GM12874 (cell line): Measurements from ENCODE around the gene PRKN.

Source experiments
- TF ChIP-seq, protein P1 (sequence below): IDR thresholded peaks from 2 replicates; pipeline ENCODE4 v1.5.1; 2011; ENCODE audit warnings: low read depth, mild to moderate bottlenecking, control low read depth, low read length, moderate library complexity; ENCODE audit not compliant: insufficient read depth

The PRKN gene

DNA sequence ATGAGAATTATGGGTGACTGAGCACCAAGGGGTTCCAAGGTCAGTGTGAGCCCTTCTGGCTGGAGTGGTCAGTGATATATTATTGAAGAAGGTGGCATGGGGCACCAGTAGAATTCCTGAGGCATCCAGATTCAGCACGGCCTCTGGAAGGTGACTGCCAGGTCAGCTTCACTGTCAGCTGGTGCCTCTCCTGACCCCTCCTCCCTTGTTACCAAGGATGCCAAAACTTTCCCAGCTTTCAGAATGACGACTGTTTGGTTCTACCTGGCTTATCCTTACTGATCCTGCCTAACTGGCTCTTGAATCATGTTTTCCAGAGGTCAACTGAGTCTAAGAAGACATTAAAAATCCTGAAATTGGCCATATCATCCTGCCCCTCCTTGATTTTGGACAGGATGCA, 1264.5 kb downstream of the PRKN start:
- TF ChIP-seq, protein P1, sequence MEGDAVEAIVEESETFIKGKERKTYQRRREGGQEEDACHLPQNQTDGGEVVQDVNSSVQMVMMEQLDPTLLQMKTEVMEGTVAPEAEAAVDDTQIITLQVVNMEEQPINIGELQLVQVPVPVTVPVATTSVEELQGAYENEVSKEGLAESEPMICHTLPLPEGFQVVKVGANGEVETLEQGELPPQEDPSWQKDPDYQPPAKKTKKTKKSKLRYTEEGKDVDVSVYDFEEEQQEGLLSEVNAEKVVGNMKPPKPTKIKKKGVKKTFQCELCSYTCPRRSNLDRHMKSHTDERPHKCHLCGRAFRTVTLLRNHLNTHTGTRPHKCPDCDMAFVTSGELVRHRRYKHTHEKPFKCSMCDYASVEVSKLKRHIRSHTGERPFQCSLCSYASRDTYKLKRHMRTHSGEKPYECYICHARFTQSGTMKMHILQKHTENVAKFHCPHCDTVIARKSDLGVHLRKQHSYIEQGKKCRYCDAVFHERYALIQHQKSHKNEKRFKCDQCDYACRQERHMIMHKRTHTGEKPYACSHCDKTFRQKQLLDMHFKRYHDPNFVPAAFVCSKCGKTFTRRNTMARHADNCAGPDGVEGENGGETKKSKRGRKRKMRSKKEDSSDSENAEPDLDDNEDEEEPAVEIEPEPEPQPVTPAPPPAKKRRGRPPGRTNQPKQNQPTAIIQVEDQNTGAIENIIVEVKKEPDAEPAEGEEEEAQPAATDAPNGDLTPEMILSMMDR: no peak

DNA sequence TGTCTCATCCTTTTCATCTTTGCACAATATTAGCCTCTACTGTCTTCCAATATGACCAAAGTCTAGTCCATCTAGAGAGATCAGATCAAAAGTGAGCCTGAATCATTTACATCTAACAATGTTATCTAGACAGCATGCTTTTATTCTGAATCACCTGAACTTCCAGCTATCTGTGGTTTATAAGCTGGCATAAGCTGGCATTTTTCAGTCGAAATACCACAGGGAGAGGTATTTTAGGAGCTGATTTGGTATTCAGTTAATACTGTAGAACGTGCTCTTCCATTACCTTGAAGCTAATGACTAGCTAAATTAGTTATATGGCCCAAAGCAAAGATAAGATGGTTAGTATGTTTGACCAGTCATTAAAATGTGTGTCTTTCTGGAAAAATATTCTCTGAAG, 1265.4 kb downstream of the PRKN start:
- TF ChIP-seq, protein P1: no peak

DNA sequence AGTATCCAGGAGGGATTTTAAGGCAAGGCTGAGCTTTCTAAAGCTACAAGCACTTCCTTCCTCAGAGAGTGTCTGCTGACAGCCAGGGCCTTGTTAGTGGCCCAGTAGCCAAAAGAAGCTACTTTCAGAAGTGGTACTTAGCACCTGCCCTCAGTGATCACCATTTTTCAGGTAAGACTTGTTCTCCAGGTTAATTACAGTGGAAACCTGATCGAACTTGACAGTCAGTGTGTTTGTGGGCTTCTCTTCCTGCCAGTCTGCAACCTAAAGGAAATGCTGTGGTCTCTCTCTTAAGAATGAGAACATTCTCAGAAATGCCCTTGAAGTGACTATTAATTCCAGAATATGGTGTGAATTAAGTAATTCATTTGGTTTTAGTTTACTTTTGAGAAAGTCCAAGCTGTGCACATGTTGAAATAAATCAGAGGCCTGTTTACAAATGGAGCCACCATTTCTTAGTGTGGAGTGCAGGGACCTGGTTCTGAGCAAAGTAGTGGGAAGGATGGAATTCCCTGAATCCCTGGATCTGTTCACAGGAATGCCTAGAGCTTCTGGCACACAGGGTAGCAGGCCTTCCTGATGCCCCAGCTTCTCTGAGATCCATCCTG, 1268.5 kb downstream of the PRKN start:
- TF ChIP-seq, protein P1: no peak

DNA sequence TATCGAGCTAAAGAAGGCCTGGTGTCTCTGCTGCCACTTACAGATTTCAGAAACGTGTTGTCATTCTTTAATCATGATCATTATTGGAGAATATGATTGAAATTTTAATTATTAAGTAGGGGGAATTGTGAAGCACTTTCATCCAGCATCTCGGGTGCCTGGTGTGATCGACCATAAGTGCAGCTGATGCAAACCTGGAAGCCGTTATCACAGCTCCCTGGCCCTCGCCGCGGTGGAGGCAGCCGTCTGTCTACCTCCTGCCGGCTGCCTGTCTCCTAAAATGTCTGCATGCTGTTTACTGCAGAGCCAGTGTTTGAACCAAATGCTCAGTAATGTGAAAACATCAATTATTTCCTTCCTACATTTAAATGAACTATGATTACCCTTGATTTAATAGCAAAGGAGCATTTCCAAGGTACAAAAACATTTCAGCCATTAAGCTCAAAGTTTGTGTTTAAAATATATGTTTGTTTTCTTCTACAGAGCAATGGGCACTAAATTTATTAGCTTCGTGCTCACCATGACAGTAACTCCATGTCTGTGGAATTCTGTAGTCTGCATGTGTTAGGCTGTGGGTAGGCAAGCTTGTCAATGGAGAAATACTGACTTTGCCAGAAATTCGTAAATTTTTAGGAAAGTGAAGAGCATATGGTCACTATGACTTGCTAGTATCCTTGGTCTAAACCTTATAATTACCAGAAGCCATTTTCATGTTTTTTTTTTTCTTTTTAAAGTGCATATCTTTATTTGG, 1269.2 kb downstream of the PRKN start:
- TF ChIP-seq, protein P1: no peak

DNA sequence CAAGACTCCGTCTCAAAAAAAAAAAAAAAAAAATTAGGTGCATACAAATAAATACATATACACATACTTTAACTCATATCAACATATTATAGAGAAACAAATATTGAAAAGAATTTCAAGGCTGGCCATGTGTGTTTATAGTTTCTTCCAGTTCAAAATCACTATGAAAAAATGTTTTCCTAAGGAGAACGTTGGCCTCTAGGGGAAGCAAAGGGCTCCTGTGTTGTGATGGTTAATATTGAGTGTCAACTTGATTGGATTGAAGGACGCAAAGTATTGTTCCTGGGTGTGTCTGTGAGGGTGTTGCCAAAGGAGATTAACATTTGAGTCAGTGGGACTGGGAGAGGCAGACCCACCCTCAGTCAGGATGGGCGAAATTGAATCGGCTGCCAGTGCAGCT, 1271.7 kb downstream of the PRKN start:
- TF ChIP-seq, protein P1: no peak

DNA sequence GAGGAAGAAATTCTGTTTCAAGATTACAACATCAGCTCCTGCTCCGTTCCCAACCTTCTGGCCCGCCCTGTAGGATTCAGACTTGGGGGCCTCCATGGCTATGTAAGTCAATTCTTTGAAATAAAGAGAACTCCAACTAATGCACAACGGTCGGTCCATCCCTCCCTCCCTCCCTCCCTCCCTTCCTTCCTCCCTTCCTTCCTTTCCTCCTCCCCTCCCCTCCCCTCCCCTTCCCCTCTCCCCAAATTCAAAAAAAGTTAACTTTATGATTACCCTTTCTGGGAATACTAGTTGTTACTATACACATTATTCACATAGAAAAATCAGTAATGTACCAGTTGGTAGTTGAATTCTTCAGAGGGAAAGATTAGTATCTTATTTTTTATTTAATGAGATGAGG, 1274.0 kb downstream of the PRKN start:
- TF ChIP-seq, protein P1: no peak

DNA sequence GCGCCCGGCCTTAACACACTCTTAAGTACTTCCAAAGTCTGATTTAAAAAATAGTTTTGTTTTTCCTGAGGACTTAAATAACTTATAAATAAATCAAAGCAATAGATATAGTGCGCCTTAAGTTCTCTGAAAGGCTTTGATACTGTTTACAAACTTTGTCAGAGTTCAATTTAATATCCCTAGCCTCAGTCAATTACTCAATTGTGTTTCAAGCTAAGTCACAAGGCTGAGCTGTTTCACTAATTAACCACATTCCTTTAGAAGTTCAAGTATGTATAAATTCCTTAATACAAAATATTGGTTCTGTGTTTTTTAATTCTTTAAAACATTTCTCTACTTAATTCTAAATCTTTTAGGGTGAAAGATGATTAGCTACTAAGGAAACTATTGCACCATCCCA, 1275.3 kb downstream of the PRKN start:
- TF ChIP-seq, protein P1: no peak
